NCI-H774 (cell line): Measurements from ENCODE around the gene MSANTD2.

Source experiments
- DNase-seq: peaks from one replicate; lab custom pipeline; 2025; lab: John Stamatoyannopoulos, UW

Gene MSANTD2

GRCh38 chr11:124753205-124753604, 47.0 kb downstream of the MSANTD2 start:
- no peak for DNase-seq

GRCh38 chr11:124752471-124753102, 47.6 kb downstream of the MSANTD2 start:
- no peak for DNase-seq

- no peak for DNase-seq
Observed at GRCh38 chr11:124751741-124752470, 48.3 kb downstream of the MSANTD2 start, which contains the start of gene VSIG2. Gene VSIG2 (minus strand): TSS chr11:124752255. CDS start chr11:124752137, 118 bp downstream.

GRCh38 chr11:124751391-124751740, 48.8 kb downstream of the MSANTD2 start:
- DNase-seq: no peak

GRCh38 chr11:124749912-124750311, 50.3 kb downstream of the MSANTD2 start:
- DNase-seq: no peak

- DNase-seq: no peak
Observed at GRCh38 chr11:124748481-124749343, 51.5 kb downstream of the MSANTD2 start.

GRCh38 chr11:124748100-124748418, 52.1 kb downstream of the MSANTD2 start:
- DNase-seq: no peak

GRCh38 chr11:124747406-124748099, 52.7 kb downstream of the MSANTD2 start:
- no peak for DNase-seq

GRCh38 chr11:124746621-124747243, 53.5 kb downstream of the MSANTD2 start:
- DNase-seq: peak; percentile 82

- DNase-seq: no peak
Observed at GRCh38 chr11:124745835-124746620, 54.2 kb downstream of the MSANTD2 start.

- no peak for DNase-seq
Observed at GRCh38 chr11:124745270-124745834, 54.9 kb downstream of the MSANTD2 start.

- DNase-seq: no peak
Observed at GRCh38 chr11:124743050-124743449, 57.2 kb downstream of the MSANTD2 start.

GRCh38 chr11:124742555-124742954, 57.7 kb downstream of the MSANTD2 start:
- DNase-seq: no peak

GRCh38 chr11:124740277-124740882, 59.8 kb downstream of the MSANTD2 start:
- DNase-seq: no peak

GRCh38 chr11:124739479-124740276, 60.5 kb downstream of the MSANTD2 start, which contains the start of gene NRGN:
Gene NRGN (plus strand): TSS chr11:124739942. CDS start chr11:124740085, 143 bp downstream.
- DNase-seq: peak; percentile 89

GRCh38 chr11:124738713-124739478, 61.3 kb downstream of the MSANTD2 start:
- no peak for DNase-seq

- DNase-seq: no peak
Observed at GRCh38 chr11:124737638-124738305, 62.4 kb downstream of the MSANTD2 start.

- no peak for DNase-seq
Observed at GRCh38 chr11:124736736-124737135, 63.5 kb downstream of the MSANTD2 start.
